ENCODE results near the gene LHX3. TPM values are rescaled to one million over a fixed set of nuclear protein-coding genes. Genes with fewer than 3 reads are reported as not detected.

Gene LHX3
- total RNA-seq, 5 donors from 2014 or later (not counting 1 experiment from before 2014, with no cell fraction given), result 0.13 to 0.42 TPM; not detected in 3

DNA sequence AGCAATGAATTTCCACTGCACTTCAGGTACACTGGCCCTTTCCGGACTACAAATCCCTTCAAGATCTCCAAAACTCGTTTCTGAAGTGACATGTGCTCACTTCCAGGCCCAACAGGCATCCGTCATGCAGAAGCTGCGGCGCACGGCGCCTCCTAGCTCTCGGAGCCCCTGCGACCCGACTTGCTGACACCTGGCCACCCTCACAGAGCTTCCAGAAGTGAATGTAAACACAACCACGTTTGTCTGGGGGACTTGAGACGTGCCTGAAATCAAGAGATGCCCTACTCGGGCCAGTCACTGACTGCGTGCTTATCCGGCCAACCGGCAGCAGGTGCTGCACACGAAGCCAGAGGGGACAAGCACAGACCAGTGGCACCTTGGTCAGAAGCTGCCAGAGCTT lies 4.9 kb upstream of the LHX3 start:
- H3K36me3 ChIP-seq (ENCODE audit: control insufficient read depth in 2 of 2, extremely low read depth in 1 of 2, insufficient read depth in 1 of 2, low read length in 1 of 2), result peaks cover 6 to 40% of the 10 kb centered on the region in 2 donors
- WGBS (ENCODE audit: insufficient coverage), result 86% methylated on average over 17 of the region's 17 CpGs
- H3K4me1 Mint-ChIP-seq, result peaks cover 0 to 2% (median 2%) of the 10 kb centered on the region in 3 donors
- H3K27me3 ChIP-seq (replicated peaks in 1 of 2; ENCODE audit: control insufficient read depth in 2 of 2, extremely low read depth in 1 of 2, insufficient read depth in 2 of 2, low read length in 1 of 2), result peaks cover 0 to 10% of the 10 kb centered on the region in 2 experiments
- H3K27me3 Mint-ChIP-seq, result peaks cover 0 to 6% of the 10 kb centered on the region in 2 donors
- no peak overlapping the region for H3K27ac Mint-ChIP-seq
- no peak for DNase-seq
- no peak overlapping the region for H3K4me3 Mint-ChIP-seq
- no peaks in the 10 kb centered on the region for H3K9me3 Mint-ChIP-seq
- H3K27ac ChIP-seq (ENCODE audit: low read length), result no peak overlapping the region
- peaks cover 0 to 3% of the 10 kb centered on the region in 2 experiments for H3K4me1 ChIP-seq (ENCODE audit: control insufficient read depth in 1 of 2, extremely low read depth in 1 of 2, insufficient read depth in 2 of 2, low read length in 2 of 2)
- ATAC-seq (replicated peaks in 1 of 4), result no peak
- H3K9me3 ChIP-seq, result no peaks in the 10 kb centered on the region
- ChIA-PET POLR2A (no interaction called here), CTCF (no interaction called here)
- H3K36me3 Mint-ChIP-seq, result peaks cover 42% of the 10 kb centered on the region
- no peak overlapping the region for H3K4me3 ChIP-seq (ENCODE audit: control insufficient read depth in 1 of 2, extremely low read depth in 1 of 2, low read length in 1 of 2)

DNA sequence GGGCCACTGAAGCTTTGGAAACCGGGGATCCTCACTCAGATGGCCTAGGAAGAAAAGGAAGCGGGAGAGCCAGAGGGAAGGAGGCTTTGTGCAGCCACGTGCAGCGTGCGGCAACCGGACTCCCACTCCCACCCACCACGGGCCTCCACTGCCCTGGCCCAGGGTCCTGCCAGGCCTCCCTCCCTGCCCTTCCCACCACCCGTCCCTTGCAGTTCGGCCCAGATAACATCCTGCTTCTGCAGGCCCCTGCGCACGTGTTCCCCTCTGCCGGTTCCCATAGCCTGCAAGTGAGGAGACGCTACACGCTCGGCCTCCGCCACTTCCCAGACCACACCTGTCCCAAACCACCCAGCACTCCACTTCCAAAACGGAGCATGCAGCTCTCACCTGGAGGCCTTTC lies 4.3 kb upstream of the LHX3 start:
- WGBS (ENCODE audit: insufficient coverage), result 95% methylated on average over 13 of the region's 17 CpGs
- Histone ChIP-seq H3K9me3 (no peaks in the 10 kb centered on the region), H3K27me3 (replicated peaks in 1 of 2; ENCODE audit: control insufficient read depth in 2 of 2, extremely low read depth in 1 of 2, insufficient read depth in 2 of 2, low read length in 1 of 2) (peaks cover under 1 to 15% of the 10 kb centered on the region in 2 experiments), H3K4me1 (ENCODE audit: control insufficient read depth in 1 of 2, extremely low read depth in 1 of 2, insufficient read depth in 2 of 2, low read length in 2 of 2) (peaks cover 0 to 3% of the 10 kb centered on the region in 2 experiments), H3K27ac (ENCODE audit: low read length) (no peak overlapping the region), H3K4me3 (ENCODE audit: control insufficient read depth in 1 of 2, extremely low read depth in 1 of 2, low read length in 1 of 2) (no peak overlapping the region), H3K36me3 (ENCODE audit: control insufficient read depth in 2 of 2, extremely low read depth in 1 of 2, insufficient read depth in 1 of 2, low read length in 1 of 2) (peaks cover 5 to 34% of the 10 kb centered on the region in 2 donors)
- Mint-ChIP-seq H3K27me3 (peaks cover 0 to 8% of the 10 kb centered on the region in 2 donors), H3K4me3 (no peak overlapping the region), H3K36me3 (peaks cover 37% of the 10 kb centered on the region), H3K9me3 (no peaks in the 10 kb centered on the region), H3K27ac (no peak overlapping the region), H3K4me1 (peaks cover 0 to 2% (median 2%) of the 10 kb centered on the region in 3 donors)
- ChIA-PET POLR2A (no interaction called here), CTCF (no interaction called here)
- DNase-seq, result no peak
- no peak for ATAC-seq (replicated peaks in 1 of 4)

DNA sequence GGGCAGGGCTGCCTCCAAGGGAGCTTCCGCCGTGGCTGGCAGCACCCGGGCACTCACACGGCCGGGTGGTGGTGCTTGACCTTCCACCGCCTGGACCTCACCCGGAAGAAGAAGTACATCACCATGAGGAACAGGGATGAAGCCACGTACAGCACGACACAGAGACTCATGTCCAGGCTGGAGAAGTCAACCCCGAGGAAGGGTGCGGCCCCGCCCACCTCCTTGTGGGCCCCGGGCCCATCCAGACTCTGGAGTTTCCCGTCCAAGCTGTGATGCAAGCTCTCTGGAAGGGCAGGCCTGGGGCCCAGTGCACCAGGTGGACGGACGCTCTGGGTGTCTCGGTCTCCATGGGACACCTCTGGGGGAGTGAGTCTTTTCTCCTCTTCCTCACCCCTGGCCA lies 3.7 kb upstream of the LHX3 start:
- Mint-ChIP-seq H3K9me3 (no peaks in the 10 kb centered on the region), H3K4me3 (no peak overlapping the region), H3K36me3 (peaks cover 33% of the 10 kb centered on the region), H3K27me3 (peaks cover 0 to 13% of the 10 kb centered on the region in 2 donors), H3K4me1 (peaks cover 0 to 2% (median 2%) of the 10 kb centered on the region in 3 donors), H3K27ac (no peak overlapping the region)
- peaks cover 0 to 3% of the 10 kb centered on the region in 2 experiments for H3K4me1 ChIP-seq (ENCODE audit: control insufficient read depth in 1 of 2, extremely low read depth in 1 of 2, insufficient read depth in 2 of 2, low read length in 2 of 2)
- DNase-seq (no peak), ATAC-seq (replicated peaks in 1 of 4) (no peak)
- ChIA-PET CTCF (no interaction called here), POLR2A (no interaction called here)
- H3K36me3 ChIP-seq (ENCODE audit: control insufficient read depth in 2 of 2, extremely low read depth in 1 of 2, insufficient read depth in 1 of 2, low read length in 1 of 2), result peaks cover 5 to 30% of the 10 kb centered on the region in 2 donors
- no peaks in the 10 kb centered on the region for H3K9me3 ChIP-seq
- H3K4me3 ChIP-seq (ENCODE audit: control insufficient read depth in 1 of 2, extremely low read depth in 1 of 2, low read length in 1 of 2), result no peak overlapping the region
- peaks cover 4 to 21% of the 10 kb centered on the region in 2 experiments for H3K27me3 ChIP-seq (replicated peaks in 1 of 2; ENCODE audit: control insufficient read depth in 2 of 2, extremely low read depth in 1 of 2, insufficient read depth in 2 of 2, low read length in 1 of 2)
- 96% methylated on average over 15 of the region's 17 CpGs for WGBS (ENCODE audit: insufficient coverage)
- H3K27ac ChIP-seq (ENCODE audit: low read length), result no peak overlapping the region

DNA sequence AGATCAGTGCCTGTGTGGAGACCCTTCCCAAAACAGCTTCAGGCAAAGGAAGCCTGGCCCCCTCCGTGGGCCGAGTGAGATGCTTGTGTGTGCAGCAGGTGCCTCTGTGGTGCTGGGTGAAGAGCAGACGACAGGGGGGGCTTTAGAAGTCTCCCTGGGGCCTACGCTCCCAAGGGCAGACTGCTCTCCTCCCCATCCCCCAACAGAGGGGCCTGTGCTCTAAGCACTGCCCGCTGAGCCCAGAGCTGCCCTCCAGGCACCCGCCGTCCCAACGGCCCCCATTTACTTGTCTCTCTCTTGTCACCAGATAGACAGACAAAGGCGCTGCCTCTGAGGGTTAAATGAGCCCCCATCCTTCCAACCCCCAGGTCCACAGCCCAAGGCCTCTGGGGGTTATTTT lies 2.7 kb upstream of the LHX3 start:
- 100% methylated on average over 5 of the region's 9 CpGs for WGBS (ENCODE audit: insufficient coverage)
- H3K27ac ChIP-seq (ENCODE audit: low read length), result no peak overlapping the region
- peaks cover 6 to 27% of the 10 kb centered on the region in 2 experiments for H3K27me3 ChIP-seq (replicated peaks in 1 of 2; ENCODE audit: control insufficient read depth in 2 of 2, extremely low read depth in 1 of 2, insufficient read depth in 2 of 2, low read length in 1 of 2)
- H3K36me3 ChIP-seq (ENCODE audit: control insufficient read depth in 2 of 2, extremely low read depth in 1 of 2, insufficient read depth in 1 of 2, low read length in 1 of 2), result peaks cover 5 to 22% of the 10 kb centered on the region in 2 donors
- no peak overlapping the region for H3K4me3 ChIP-seq (ENCODE audit: control insufficient read depth in 1 of 2, extremely low read depth in 1 of 2, low read length in 1 of 2)
- Mint-ChIP-seq H3K4me3 (no peak overlapping the region), H3K36me3 (peaks cover 23% of the 10 kb centered on the region), H3K9me3 (no peaks in the 10 kb centered on the region), H3K4me1 (peaks cover 0 to 2% (median 2%) of the 10 kb centered on the region in 3 donors), H3K27ac (no peak overlapping the region), H3K27me3 (peaks cover 0 to 18% of the 10 kb centered on the region in 2 donors)
- no peak for ATAC-seq (replicated peaks in 1 of 4)
- POLR2A ChIA-PET, result interaction anchor here in 1 of 2 donors (1.1 kb wide), 1 partner anchor 9 kb away, joined by 4 read pairs; no protein-coding TSS in a partner anchor
- DNase-seq, result no peak
- H3K4me1 ChIP-seq (ENCODE audit: control insufficient read depth in 1 of 2, extremely low read depth in 1 of 2, insufficient read depth in 2 of 2, low read length in 2 of 2), result peaks cover 0 to 8% of the 10 kb centered on the region in 2 experiments
- CTCF ChIA-PET, result interaction anchor here in 1 of 2 donors (0.6 kb wide), 1 partner anchor 14 kb away, joined by 6 read pairs; no protein-coding TSS in a partner anchor
- no peaks in the 10 kb centered on the region for H3K9me3 ChIP-seq

DNA sequence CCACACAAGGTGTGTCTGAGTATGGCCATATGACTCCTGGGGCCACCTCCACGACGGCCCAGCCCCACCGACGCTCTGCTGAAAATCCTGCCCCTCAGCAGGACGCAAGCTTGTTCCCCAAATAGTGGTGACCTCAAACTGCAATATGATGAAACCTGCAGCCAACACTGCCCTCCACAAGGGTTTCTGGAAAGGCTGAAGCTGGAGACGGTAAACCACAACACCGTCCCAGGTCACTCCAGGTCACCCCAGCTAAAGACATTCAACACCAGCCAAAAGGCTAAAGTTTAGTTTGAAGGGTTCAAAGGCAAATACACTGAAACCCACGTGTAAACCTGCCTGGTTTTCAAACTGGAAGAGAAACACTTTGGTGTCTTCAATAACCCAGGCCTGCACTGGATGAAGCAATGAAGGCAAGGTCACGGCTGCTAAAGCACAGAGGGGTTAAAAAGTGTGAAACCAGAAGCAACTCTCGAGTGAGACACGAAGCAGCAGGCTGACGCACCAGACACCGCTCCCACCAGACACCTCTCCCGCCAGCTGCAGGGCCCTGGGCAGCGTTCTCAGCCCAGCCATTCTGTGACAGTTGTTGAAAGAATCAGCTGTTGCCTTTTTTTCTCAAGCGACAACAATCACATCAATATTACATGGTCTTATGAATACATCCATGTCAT lies 1.8 kb upstream of the LHX3 start:
- peaks cover 6 to 34% of the 10 kb centered on the region in 2 experiments for H3K27me3 ChIP-seq (replicated peaks in 1 of 2; ENCODE audit: control insufficient read depth in 2 of 2, extremely low read depth in 1 of 2, insufficient read depth in 2 of 2, low read length in 1 of 2)
- H3K4me1 ChIP-seq (ENCODE audit: control insufficient read depth in 1 of 2, extremely low read depth in 1 of 2, insufficient read depth in 2 of 2, low read length in 2 of 2), result peaks cover 0 to 8% of the 10 kb centered on the region in 2 experiments
- peaks cover 0 to 2% (median 2%) of the 10 kb centered on the region in 3 donors for H3K4me1 Mint-ChIP-seq
- DNase-seq (no peak), ATAC-seq (replicated peaks in 1 of 4) (no peak)
- no peaks in the 10 kb centered on the region for H3K9me3 Mint-ChIP-seq
- no peak overlapping the region for H3K4me3 ChIP-seq (ENCODE audit: control insufficient read depth in 1 of 2, extremely low read depth in 1 of 2, low read length in 1 of 2)
- H3K27ac Mint-ChIP-seq, result no peak overlapping the region
- ChIA-PET POLR2A (interaction anchor here in 1 of 2 donors (1.1 kb wide), 1 partner anchor 9 kb away, joined by 4 read pairs; no protein-coding TSS in a partner anchor), CTCF (interaction anchor here in 1 of 2 donors (0.6 kb wide), 1 partner anchor 13 kb away, joined by 6 read pairs; no protein-coding TSS in a partner anchor)
- H3K9me3 ChIP-seq, result no peaks in the 10 kb centered on the region
- H3K36me3 ChIP-seq (ENCODE audit: control insufficient read depth in 2 of 2, extremely low read depth in 1 of 2, insufficient read depth in 1 of 2, low read length in 1 of 2), result peaks cover 5 to 22% of the 10 kb centered on the region in 2 donors
- H3K27me3 Mint-ChIP-seq, result peaks cover 0 to 20% of the 10 kb centered on the region in 2 donors
- H3K36me3 Mint-ChIP-seq, result peaks cover 23% of the 10 kb centered on the region
- H3K27ac ChIP-seq (ENCODE audit: low read length), result no peak overlapping the region
- 82% methylated on average over 12 of the region's 16 CpGs for WGBS (ENCODE audit: insufficient coverage)
- H3K4me3 Mint-ChIP-seq, result no peak overlapping the region

DNA sequence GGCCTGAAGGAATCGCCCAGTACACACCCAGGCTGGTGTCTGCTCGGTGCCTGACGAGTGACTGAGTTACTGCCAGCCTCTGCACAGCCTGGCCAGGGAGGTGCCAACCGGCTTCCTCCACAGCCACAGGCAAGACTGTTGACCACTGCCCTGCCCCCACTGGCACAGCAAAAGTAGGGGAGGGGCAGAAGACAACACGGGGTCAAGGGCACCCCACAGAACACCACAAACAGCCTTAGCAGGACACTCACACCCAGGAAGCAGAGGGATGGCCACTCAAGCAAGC lies 722 bp upstream of the LHX3 start:
- Histone ChIP-seq H3K4me1 (ENCODE audit: control insufficient read depth in 1 of 2, extremely low read depth in 1 of 2, insufficient read depth in 2 of 2, low read length in 2 of 2) (peaks cover 0 to 8% of the 10 kb centered on the region in 2 experiments), H3K36me3 (ENCODE audit: control insufficient read depth in 2 of 2, extremely low read depth in 1 of 2, insufficient read depth in 1 of 2, low read length in 1 of 2) (peaks cover 5 to 13% of the 10 kb centered on the region in 2 donors), H3K27me3 (replicated peaks in 1 of 2; ENCODE audit: control insufficient read depth in 2 of 2, extremely low read depth in 1 of 2, insufficient read depth in 2 of 2, low read length in 1 of 2) (peaks cover 6 to 44% of the 10 kb centered on the region in 2 experiments), H3K27ac (ENCODE audit: low read length) (no peak overlapping the region), H3K4me3 (ENCODE audit: control insufficient read depth in 1 of 2, extremely low read depth in 1 of 2, low read length in 1 of 2) (no peak overlapping the region), H3K9me3 (no peaks in the 10 kb centered on the region)
- ChIA-PET CTCF (no interaction called here), POLR2A (no interaction called here)
- H3K4me3 Mint-ChIP-seq, result no peak overlapping the region
- peaks cover 0 to 28% of the 10 kb centered on the region in 2 donors for H3K27me3 Mint-ChIP-seq
- H3K36me3 Mint-ChIP-seq, result peaks cover 23% of the 10 kb centered on the region
- WGBS (ENCODE audit: insufficient coverage), result 100% methylated on average over 2 of the region's 5 CpGs
- no peak for ATAC-seq (replicated peaks in 1 of 4)
- DNase-seq, result no peak
- H3K9me3 Mint-ChIP-seq, result no peaks in the 10 kb centered on the region
- H3K27ac Mint-ChIP-seq, result no peak overlapping the region
- peaks cover 0 to 2% (median 2%) of the 10 kb centered on the region in 3 donors for H3K4me1 Mint-ChIP-seq

Data from T-cell (primary cell).